ENCODE data around the gene GALNS.
"Not testable (repeated sequence)": the region's sequence is repeated elsewhere in the genome, so short reads cannot be mapped to it uniquely, and the experiment has no call there.

The GALNS gene

DNA sequence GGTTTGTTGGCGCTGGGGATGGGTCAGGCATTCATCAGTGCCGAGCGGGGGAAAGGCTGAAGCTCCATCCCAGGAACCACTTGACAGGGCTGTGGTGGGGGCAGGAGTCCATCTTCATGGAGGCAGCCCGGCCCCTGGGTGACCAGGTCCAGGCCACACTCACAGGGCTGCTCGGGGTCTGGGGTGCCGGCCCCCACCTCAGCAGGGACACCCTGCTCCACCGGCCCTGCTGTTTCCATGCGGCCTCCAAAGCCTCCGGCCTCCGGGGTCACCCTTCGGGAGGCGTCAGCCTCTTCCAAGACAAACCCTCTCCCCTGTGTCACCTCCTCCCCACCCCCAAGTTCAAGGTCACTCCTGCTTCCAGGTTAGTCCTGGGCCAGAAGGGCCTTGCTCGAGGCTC lies 22.1 kb downstream of the GALNS start:
- DNase-seq = no peak

DNA sequence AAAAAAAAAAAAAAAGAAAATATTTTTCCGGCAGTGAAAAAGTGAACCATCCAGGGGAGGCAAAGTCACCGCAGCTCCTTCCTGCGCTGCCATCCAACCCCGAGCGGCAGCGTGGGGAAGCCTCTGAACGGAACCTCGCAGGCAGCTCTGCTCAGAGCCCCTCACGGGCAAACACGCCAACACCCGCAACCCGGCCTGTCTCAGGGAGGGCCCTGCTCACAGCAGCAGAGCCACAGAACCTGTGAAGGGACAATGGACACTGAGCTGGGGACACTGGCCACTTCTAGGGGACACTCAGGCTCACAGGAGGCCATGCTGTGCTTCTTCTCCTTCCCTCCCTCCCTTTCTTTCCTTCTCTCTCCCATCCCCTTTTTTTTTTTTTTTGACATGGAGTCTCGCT lies 23.7 kb downstream of the GALNS start:
- no peak for DNase-seq

DNA sequence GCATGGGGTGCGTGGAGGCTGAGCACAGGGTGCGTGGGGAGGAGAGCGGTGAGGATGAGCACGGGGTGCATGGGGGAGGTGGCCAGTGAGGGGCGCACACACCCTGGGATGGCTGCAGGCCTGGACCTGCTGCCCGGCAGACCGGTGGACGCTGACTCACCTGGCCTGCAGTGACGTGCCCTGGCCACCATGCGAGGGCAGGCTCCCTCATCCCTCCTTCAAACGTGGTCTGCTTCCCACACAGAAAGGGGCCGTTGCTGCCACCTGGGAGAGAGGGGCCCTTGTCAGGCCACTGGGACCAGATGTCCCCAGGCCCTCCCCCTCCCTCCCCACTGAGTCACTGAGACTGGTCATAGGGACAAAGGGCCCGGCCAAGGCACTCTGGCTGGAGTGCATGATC lies 24.9 kb downstream of the GALNS start:
- no peak for DNase-seq

DNA sequence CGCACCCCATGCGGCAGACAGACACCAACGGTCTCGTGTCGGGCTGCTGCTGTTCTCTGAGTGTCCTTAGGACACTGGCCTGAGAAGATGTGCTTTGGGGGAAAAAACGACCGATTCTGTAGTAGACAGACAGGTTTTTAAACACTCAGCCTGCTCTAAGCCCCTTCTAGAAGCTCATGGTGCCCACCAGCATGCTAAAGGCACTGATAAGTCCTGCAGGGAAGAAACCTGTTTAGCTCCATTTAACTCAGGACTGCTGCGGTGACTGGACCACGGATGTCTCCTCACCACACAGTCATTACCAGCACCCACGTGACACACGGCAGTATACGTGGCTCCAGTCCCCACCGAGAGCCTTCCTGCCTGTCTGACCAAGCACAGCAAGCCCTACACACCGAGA lies 26.0 kb downstream of the GALNS start:
- DNase-seq = no peak

DNA sequence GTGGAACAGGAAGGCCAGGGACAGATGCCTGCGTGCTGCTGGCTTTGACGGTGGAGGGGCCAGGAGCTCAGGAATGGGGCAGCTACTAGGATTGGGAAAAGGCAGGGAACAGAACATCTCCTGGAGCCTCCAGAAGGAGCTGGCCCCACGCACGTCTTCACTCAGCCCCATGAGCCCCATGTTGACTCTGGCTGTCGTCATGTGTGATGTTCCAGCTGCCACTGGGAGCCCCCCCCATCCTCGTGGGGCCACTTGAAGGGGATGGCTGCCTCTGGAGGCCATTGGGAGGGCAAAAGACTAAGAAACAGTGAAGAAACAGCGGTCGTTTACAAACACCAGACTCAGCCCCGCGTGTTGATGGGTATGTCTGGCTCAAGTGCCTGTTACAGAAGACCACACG lies 26.5 kb downstream of the GALNS start:
- DNase-seq = no peak

DNA sequence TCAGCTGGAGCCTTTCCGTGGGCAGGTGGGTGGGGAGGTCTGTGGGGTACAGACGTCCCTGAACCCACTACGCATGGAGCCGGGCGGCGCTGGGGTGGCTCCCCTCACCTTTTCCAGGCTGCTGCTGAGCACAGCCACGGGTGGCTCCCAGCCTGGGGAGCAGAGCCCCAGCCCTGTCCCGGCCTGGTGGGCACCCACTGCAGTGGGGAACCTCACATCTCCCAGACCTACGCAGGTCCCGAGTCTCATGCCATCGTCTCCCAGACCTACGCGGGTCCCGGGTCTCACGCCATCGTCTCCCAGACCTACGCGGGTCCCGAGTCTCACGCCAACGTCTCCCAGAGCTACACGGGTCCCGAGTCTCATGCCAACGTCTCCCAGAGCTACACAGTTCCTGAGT lies 28.0 kb downstream of the GALNS start:
- DNase-seq = no peak

DNA sequence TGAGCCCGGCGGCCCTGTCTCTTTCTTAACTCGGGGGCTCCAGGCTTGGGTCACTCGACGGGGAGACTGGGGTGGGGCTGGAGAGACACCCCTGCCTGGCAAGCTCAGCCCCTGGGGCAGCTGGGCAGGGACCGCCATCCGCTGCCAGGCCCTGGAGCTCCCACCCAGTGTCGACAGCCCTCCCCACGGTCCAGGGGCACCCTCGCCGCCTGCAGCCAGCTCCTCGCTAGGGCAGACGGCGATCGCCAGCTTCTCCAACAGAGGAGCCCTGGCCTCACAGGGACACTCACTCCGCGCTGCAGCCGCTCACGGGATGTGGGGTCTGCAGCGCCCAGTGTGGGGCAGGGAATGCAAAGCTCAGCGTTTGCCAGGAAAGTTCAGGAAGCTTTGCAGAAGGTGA lies 29.0 kb downstream of the GALNS start:
- no peak for DNase-seq

DNA sequence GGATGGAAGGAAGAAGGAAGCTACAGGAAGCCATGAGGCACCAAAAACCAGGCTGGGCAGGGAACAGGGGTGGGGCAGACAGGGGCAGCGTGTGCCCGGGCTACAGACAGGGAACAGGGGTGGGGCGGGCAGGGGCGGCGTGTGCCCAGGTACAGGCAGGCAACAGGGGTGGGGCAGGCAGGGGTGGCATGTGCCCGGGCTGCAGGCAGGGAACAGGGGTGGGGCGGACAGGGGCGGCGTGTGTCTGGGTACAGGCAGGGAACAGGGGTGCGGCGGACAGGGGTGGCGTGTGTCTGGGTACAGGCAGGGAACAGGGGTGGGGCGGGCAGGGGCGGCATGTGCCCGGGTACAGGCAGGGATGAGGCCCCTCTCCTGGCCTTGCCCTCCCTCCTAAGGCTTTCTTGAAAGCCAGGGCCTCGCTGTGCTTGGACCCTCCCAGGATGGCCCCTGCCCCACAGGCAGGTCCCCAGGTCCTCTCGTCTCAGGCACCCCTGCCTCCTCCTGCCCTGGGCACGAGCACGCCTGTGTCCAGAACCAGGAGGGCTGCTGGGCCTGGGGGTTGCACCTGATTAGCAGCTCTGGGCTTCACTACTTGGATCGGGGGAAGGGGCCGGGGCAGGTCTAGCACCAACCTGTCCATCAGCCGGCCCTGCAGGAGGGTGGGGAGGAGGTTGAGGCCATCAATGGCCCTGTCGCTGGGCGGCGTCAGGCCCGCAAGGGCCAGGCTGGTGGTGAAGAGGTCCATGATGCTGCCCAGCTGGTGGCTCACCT lies 30.5 kb downstream of the GALNS start:
- DNase-seq = no peak

DNA sequence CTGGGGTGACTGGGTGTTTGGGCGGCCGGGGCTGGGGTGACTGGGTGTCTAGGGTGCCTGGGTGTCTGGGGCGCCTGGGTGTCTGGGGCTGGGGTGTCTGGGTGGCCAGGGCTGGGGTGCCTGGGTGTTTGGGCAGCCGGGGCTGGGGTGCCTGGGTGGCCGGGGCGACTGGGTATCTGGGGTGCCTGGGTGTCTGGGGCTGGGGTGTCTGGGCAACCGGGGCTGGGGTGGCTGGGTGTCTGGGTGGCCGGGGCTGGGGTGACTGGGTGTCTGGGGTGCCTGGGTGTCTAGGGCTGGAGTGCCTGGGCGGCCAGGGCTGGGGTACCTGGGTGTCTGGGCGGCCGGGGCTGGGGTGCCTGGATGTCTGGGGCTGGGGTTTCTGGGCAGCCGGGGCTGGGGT lies 31.6 kb downstream of the GALNS start:
- no peak for DNase-seq

DNA sequence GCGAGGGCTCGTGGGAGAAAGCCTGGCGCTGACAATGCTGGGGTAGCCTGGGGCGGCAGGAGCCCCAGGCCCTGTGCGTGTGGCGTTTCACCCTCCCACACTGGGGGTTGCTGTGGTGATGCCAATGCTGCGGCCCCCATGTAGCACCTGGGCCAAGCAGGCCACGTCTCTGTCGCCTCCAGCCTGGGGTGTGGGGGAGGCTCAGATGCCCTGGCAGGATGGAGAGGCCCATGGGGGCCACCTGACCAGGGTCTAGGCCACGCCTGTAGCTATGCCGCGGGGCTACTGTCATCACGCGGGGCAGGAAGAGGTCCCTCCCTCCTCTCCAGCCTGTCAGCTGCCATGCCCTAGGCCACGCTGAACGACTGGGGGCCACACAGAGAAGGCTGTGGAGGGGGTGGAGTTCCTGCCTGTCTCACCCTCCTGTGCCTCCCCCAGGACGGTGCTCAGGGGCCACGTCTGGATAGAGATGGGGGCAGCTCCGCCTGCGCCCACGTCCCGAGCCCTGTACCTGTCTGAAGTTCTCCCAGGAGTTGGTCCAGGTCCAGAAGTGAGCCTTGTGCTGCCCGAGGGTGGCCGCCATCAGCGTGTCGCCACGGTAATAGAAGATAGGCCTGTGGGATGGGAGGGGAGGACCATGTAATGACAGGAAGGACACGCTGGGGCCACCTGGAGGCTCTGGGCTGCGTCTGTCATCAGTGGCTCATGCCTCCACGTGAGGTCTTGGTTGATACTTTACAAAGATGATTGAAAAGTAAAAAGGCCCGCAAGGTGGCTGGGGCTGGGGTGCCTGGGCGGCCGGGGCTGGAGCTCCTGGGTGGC lies 32.3 kb downstream of the GALNS start:
- DNase-seq = no peak

DNA sequence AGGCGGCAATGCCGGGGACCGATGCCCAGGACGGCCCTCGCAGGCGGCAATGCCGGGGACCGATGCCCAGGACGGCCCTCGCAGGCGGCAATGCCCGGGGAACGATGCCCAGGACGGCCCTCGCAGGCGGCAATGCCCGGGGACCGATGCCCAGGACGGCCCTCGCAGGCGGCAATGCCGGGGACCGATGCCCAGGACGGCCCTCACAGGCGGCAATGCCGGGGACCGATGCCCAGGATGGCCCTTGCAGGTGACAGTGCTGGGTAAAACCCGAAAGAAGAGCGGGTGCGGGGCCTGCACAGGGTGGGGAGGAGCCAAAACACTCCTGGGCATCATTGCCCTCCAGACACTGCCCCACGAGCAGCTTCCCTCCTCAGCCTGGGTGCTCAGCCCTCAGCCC lies 33.1 kb downstream of the GALNS start:
- not testable (repeated sequence) for DNase-seq

DNA sequence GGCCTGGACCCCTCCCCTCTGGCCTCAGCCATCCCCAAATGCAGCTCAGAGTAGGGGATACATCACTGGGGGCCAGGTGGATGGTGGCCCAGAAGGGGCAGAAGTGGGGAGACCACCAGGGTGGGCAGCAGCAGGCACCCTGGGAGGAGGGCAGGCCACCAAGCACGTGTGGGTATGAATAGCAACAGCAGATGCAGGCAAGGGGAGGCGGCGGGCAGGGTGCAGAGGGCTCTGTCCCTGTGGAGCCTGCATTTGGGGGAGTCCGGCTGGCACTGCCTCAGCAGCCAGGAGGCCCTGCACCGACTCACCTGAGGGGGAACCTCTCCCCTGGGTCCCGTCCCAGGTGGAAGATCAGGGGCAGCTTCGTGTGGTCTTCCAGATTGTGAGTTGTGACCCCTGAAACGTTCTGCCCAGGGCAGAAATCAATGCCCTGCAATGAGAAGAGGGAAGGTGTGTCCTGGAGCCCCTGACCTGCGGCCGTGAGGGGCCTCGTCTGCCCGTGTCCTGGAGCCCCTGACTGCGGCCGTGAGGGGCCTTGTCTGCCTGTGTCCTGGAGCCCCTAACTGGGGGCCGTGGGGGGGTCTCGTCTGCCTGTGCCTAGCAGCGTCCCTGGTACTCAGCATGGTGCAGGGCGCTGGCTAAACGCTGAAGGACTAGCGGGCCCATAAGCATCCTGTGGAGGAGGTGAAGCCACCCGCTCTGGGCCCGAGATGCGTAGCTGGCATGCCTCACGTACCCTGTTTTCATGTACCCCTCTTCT lies 34.3 kb downstream of the GALNS start:
- DNase-seq = no peak

DNA sequence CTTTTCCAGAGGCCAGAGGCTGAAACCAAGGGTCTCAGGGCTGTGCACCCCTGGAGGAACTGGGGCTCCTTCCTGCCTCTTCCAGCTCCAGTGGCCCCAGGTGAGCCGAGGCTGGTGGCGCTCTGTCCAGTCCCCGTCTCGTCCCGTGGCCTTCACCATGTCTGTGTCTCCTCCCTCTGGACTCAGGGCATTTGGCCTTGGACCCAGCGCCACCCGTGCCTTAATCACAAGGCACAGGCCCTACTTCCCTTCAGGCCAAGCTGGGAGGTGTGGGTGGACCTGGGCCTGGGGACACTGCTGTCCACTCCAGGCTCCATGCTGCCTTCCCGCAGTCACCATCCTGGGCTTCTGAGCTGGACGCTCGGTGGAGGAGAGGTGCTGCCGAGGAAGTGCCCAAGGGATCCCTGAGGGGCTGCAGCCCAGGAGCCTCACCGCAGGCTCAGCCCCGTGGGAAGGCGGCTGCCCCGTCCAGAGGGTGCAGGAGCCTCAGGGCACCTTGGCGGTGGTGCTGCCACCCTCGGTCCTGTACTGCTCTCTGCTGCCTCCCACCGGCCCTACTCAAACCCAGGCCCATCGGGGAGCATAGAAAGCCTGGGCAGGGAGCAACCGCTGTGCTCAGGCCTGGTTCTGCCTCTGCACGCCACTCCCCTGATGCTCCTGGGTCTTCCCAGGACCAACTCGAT lies 35.4 kb downstream of the GALNS start:
- no peak for DNase-seq

DNA sequence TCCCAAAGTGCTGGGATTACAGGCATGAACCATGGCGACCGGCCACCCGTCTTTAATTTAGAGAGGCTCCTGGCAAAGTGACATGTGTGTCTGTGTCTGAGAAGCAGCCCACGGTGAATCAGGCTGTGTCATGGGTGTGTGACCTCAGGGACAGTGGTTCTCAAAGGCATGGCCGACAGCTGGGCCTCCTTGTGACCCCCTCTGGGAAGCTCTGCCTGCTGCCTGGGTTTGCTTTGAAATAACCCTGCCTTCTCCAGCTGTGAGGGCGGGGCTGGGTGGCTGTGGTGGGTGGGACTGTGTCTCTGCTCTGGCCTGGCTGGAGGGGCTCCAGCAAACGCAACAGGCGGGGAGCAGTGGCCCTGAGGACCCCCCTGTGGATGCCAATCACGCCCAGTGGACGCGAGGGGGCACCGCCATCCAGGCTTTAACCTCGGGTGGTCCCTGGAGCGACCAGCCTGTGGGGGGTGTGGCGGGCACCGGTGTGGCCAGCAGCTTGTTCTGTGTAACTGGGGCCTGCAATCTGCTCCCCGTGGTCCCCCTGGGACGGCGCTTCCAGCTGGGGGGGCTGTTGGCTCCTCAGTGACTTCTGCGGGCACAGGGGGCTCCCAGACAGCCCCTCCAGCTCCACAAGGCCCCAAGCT lies 36.2 kb downstream of the GALNS start:
- no peak for DNase-seq

DNA sequence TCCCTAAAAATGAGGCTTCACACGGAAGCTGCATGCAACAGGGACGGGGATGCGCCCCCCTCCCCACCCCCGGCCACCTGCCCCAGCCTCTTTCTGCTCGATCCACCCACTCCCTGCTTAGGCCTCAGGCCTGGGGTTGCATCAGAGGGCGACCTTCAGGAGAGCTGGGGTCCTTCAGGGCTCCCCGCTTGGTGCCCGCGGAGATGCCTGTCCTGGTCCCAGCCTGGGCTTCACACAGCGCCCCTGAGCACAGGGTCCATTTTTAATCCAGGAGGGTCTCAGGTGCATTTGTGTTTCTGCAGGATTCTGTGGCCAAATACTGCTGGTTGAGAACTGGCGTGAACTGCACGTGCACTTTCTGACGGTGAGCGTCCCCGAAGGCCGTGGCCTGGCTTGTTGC lies 37.6 kb downstream of the GALNS start:
- no peak for DNase-seq

DNA sequence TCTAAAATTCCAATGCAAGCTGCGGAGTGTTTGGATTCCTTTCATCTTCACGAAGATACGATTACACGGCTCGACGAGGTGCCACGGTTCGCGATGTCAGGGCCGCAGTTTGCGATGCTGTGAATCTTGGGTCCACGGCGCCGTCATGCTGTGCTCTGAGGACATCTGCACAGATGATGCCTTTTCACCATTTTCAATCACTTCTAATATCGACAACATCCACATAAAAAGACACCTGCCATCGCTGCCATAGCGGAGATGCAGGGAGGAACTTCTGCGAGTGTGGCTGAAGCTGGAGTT lies 38.2 kb downstream of the GALNS start:
- no peak for DNase-seq

DNA sequence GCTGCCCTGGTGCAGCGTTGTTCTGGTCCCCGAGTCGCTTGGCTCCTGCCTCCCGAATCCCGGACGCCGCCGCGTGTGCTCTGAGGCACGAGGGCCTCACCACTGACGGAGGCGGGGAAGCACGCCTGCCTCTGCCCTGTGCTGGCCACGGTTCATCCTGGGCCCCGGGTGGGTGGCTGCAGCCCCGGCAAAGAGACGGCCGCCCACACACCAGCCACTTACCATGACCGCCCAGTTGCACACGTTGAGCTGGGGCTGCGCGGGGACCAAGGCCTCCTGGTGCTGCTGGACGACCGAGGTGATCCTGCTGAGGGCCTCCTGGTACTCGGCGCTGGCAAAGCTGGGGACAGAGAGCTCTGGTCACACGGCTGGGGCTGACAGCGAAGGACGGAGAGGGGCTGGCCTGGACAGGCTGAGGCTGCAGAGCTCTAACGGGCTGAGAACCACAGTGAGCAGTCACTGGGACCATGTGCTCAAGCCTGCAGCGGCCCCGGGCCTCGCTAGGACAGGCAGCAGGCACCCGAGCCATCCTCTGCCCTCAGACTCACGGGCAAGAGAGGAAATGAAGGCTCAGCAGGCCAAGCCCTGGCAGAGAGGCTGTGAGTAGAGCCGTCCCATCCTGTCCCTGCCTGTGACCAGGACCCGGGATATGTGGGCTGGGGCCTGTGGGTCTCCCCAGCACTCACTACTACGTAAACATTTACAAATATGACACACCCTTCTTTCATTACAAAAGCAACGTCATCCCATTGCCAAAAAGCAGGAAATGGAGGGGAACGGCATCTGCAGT lies 38.8 kb downstream of the GALNS start:
- DNase-seq = no peak

DNA sequence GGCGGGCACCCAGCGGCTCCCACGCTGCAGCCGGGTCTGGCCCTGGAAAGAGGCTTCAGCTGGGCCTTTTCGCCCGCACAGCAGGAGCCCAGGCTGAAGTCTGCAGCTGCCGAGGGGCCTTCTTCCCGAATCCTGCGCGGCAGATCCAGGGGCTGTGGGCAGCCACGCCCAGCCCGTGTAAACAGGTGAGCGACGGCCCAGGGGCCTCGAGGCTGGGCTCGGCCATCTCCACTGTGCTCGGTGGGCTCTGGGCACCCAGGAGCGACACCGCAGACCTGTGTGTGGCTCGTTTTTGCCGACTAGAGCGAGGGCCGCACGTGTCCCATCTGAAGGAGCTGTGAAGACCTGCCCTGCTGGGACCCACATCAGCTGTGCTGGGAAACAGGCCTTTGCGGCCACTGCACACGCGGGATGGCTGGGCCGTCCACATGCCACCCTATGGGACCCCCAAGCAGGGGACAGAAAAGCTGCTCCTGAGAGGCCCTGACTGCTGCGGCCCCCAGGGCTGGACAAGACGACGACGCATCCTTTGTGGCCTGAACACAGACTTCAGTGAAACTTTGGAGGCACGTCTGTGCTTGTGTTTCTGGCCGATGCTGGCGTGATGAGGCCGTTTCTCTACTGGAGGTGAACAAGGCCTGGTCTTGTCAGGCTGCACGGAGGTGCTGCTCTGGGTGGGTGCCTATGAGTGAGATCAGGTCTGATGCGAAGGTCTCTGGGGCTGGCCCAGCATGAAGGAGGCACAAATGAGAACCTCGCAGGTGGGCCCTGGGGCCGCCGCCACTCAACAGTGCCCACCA lies 39.8 kb downstream of the GALNS start:
- DNase-seq = no peak

DNA sequence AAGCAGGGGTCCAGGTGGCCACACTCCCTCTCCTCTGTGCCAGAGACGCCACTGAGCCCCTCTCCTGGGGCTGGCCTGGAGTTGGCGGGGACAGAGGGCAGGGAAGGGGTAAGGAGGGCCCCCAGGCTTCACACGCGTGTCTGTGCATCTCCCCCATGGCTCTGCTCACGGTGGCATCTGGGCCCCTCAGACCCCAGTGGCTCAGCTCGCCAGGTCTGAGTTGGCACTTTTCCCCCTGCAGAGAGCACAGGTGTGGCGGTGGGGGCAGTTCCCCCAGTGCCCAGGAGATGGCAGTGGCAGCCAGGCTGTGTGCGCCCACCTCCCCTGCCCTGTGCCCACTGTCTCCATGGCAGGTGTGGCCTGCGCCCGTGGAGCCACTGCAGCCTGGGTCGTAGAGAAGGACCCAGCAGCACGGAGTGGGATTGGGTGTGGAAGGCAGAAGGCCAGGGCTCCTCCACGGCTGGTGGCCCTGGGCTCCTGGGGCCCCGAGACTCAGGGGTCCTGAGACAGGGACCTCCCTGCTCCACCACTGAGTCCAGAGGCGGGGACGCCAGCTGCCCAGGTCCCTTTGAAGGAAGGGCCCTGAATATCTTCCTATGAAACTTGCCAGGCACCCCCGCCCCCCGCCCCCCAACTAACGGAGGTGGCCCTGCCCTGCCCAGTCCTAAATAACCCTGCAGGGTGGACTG lies 40.7 kb downstream of the GALNS start:
- peak; percentile 39 for DNase-seq

DNA sequence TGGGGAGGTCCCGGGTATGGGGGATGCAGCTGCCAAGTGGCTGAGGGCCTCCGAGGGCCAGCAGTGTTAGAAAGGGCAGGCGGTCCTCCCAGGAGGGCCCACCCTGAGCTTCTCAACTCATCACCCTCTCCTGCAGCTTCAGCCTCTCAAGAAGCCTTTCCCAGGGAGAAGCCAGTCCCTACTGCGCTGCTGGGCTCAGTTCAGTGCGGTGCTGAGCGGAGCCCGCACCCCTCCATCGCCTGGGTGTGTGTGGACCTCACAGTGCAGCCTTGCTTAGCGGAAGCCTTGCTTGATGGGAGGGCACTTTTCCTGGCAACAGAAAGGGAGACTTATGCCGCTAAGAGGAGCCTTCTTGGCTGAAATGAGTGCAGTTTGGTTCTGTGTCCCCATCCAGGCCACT lies 41.5 kb downstream of the GALNS start:
- DNase-seq = no peak

DNA sequence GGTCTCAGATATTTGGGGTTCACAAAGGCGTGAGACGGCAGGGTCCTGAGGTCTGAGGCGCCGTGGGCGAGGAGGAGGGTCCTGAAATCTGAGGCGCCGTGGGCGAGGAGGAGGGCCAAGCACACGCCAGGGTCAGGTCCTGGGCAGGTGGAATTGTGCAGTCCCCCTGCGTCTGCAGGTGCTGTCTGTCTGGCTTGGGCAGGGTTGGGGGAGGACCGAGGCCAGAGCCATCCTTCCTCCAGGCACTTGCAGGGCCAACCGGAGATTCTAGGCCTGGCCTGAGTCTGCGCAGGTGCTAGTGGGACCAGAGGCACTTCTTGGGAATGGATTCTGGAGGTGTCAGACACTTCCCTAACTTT lies 42.6 kb downstream of the GALNS start:
- DNase-seq = no peak
